PC-3 (cell line): Measurements from ENCODE around the gene MAGEF1.

Experiments
- CTCF ChIP-seq: fragments of 300-600 bp; sonication (generic); conservative IDR thresholded peaks from 2 replicates; pipeline ENCODE4 v1.5.1; 2017; ENCODE audit warnings: antibody characterized with exemption, low read depth, mild to moderate bottlenecking, low read length
- EZH2phosphoT487 ChIP-seq: fragments of 300-600 bp; sonication (generic); IDR thresholded peaks from 2 replicates; pipeline ENCODE4 v1.6.1; 2018; ENCODE audit warnings: mild to moderate bottlenecking, antibody characterized with exemption, low read length, borderline replicate concordance

GRCh38 chr3:184685646-184686045 is 26.2 kb downstream of the MAGEF1 start:
- TF ChIP-seq CTCF: no peak
- no peak for TF ChIP-seq EZH2phosphoT487
